HS-27A (cell line): Measurements from ENCODE around the gene SH3BGRL3.

Experiments used
- DNase-seq: peaks from one replicate; pipeline ENCODE4 v3.0.0-alpha.2; 2012; ENCODE audit warnings: low read depth, missing footprints

SH3BGRL3 gene

GRCh38 chr1:26277719-26278118 is 2.2 kb upstream of the SH3BGRL3 start:
- DNase-seq = no peak

- DNase-seq = peak; percentile 73
These were observed 1.6 kb upstream of the SH3BGRL3 start for GRCh38 chr1:26278303-26278702.

DNA sequence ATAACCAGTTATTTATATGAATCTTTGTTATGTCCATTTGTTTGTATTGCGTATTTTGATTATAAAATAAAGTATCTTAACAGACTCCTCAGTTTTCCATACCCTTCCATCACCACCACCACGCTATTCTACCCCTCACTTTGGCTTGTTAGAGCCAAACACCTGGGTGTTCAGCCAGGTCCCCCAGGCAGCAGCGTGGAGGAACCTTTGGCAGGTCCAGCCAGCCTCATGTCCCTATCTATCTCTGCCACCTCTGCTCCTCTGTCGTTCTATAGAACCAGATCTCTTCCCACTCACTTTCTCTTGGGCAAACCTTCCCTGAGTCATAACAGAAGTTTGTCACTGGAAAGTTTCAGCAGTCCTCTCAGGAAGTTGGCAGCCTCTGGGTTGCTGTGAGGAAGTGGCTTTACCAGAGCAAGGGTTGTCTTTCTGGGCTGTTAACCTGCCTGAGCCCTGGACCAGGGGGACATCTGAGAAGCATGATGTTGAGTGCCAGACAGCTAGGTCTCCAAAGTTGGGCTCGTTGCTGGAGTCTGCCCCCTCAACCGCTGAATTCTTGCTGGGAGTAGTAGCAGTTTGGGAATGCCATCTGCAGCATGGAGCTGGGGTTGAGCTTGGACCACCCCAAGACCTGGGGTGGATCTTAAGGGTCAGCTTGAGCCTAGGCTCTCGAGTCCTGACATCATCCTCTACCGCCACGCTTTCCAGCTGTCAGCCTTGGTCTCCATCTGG is 996 bp upstream of the SH3BGRL3 start:
- DNase-seq = peak; percentile 56

DNA sequence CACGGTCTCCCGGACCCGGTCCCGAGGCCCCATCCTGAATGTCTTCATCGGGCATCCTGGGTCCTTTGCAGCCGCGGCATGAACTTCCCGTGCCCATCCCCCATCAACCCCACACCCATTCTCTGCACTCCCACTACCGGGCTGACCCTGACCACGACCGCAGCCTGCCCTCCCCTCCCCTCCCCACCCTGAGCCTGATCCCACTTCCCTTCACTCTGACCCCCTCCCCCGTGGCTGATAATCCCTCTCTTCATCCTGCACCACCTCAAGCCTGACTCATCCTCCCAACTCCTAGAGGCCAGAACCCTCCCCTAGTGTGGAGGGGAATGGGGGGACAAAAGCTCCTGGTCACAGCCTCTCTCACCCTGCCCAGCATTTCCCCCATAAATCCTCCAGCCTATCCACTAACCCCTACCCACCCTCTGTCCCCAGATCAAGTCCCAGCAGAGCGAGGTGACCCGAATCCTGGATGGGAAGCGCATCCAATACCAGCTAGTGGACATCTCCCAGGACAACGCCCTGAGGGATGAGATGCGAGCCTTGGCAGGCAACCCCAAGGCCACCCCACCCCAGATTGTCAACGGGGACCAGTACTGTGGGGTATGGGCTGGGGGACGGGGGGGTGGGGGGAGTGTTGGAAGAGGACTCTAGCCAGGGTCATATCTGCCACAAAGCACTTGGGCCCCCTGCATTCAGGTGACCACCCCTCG is 602 bp downstream of the SH3BGRL3 start:
- peak; percentile 71 for DNase-seq

DNA sequence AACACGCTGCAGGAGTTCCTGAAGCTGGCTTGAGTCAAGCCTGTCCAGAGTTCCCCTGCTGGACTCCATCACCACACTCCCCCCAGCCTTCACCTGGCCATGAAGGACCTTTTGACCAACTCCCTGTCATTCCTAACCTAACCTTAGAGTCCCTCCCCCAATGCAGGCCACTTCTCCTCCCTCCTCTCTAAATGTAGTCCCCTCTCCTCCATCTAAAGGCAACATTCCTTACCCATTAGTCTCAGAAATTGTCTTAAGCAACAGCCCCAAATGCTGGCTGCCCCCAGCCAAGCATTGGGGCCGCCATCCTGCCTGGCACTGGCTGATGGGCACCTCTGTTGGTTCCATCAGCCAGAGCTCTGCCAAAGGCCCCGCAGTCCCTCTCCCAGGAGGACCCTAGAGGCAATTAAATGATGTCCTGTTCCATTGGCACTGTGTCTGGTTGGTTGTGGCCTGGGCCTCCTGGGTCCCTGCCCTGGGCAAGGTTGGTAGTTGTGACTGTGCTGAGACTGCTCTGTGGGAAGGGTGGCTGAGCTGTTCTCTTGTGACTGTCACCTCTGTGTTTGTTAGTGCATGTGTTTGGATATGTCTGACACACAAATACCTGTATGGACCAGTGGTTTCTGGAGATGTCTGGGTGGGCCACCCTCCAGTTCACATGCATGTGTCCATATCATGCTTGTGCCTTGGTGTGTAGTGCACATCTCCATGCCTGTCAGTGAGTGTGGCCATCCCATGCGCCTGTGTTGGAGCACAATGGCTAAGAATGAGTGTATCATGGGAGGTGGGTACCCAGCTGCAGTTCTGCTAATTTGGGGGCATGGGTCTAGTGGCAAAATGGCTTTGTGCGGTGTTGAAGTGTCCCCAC is 1.4 kb downstream of the SH3BGRL3 start:
- DNase-seq = no peak

GRCh38 chr1:26281971-26282370 is 2.1 kb downstream of the SH3BGRL3 start:
- no peak for DNase-seq

DNA sequence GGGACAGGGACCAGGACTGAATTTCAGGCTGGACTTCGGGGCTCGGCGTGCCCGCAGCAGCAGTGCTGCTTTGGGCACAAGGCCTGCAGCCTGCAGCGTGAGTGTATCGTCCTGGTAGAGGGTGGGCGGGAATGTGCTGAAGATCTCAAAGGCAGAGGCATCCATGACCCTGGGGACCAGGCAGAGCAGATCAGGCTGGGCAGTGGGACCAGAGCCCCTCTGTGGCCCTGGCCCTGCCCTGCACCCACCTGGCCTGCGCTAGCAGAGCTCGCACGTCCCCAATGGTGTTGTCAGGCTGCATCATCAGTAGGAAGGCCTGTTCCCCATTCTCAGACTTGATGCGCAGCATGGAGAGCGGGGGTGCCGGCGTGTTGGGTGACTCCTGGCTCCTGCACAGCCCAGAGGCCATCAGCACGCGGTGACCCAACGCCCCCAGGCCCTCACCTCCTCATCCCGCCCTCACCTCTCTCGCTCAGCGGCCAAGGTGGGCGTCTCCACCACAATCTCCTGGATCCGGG is 2.6 kb downstream of the SH3BGRL3 start:
- no peak for DNase-seq

DNA sequence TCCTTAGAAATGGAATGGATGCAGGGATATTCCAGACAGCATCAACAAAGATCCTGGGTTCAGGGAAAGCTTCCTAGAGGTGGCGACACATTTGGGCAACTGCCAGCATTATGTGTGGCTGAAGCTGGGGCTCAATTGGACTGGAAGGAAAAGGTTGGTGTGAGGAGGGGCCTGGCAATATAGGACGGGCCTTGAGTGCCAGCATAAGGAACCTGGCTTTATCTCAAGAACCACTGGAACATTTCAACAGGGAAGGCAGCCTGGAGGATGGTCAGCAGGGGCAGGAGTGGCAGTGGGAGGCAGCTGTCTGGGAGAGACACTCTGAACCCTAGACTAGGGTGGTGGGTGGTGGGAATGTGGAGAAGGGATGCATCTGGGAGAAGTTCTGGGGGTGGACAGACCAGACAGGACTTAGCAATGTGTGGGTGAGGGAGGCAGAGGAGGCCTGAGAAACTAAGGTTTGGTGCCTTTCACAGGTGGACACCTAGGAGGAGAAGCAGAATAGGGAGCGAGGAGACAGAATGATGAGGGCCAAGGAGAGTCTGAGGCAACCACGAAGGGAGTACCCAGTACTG is 3.5 kb downstream of the SH3BGRL3 start:
- no peak for DNase-seq

DNA sequence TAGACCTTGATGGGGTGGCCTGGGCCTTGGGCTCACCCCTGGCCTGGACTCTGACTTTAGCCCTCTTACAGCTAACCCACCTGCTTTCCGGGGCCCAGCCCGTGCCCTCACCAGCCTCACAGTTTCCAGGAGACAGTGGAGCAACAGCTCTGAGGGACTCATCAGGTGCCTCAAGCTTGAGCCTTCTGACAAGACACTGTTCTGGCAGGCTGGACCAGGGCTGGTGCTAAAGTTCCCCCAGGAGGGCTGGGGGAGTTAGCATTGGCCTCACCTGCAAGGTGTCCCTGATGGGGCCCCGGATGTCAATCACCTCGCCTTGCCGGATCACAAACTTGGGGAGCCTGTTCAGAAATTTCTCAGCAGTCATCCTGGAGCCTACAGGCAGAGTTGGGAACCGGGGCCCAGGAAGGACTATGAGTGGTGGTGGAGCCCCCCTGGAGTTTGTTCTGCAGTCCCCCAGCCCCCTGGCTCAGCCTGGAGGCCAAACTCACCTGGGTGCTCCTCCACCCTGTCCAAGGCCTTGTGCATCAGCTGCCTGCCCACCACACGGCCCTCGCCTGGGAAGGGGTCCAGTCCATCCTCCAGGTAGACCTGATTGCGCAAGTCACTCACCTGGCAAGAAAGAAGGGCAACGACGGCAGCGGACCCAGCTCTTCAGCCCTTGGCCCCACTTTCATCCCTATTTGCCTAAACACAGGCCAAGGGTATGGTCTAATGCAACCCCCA is 4.1 kb downstream of the SH3BGRL3 start:
- no peak for DNase-seq

- peak; percentile 98 for DNase-seq
These were observed 4.9 kb downstream of the SH3BGRL3 start for GRCh38 chr1:26284597-26285347.

- no peak for DNase-seq
These were observed 5.6 kb downstream of the SH3BGRL3 start for GRCh38 chr1:26285366-26286063.

GRCh38 chr1:26286064-26286416 is 6.2 kb downstream of the SH3BGRL3 start:
- no peak for DNase-seq

DNA sequence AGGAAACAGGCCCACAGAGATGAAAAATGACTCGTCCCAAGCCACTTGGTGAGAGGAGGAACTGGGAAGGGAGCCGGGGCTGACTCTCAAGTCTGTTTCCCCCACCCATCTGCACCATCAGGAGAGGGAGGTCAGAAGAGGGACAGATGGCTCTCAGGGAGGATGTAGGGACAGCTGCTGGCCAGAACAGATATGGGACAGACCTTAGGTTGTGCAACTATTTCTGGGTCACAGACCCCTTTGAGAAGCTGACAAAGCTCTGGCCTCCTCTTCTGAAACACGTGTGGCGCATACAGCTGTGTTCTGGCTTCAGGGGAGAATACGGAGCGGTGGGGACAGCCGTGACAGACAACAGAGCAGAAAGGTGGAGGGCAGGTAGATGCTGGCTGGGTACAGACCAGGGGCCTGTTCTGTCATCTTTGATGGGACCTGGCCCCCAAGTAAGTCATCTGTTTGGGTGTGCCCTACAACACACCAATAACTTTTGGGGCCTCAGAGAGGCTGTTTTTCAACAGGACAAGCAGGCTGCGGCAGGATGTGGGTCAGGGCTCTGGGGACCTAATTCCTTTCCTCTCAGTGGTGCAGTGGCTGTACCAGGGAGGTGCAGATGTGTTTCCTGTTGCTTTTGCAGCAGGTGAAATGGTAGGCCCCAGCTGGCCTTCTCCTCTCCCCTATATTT is 7.3 kb downstream of the SH3BGRL3 start:
- no peak for DNase-seq

GRCh38 chr1:26287811-26288210 is 7.9 kb downstream of the SH3BGRL3 start:
- no peak for DNase-seq

- DNase-seq = no peak
These were observed 8.5 kb downstream of the SH3BGRL3 start for GRCh38 chr1:26288311-26288941.

GRCh38 chr1:26289158-26290059 is 9.5 kb downstream of the SH3BGRL3 start:
- DNase-seq = no peak

DNA sequence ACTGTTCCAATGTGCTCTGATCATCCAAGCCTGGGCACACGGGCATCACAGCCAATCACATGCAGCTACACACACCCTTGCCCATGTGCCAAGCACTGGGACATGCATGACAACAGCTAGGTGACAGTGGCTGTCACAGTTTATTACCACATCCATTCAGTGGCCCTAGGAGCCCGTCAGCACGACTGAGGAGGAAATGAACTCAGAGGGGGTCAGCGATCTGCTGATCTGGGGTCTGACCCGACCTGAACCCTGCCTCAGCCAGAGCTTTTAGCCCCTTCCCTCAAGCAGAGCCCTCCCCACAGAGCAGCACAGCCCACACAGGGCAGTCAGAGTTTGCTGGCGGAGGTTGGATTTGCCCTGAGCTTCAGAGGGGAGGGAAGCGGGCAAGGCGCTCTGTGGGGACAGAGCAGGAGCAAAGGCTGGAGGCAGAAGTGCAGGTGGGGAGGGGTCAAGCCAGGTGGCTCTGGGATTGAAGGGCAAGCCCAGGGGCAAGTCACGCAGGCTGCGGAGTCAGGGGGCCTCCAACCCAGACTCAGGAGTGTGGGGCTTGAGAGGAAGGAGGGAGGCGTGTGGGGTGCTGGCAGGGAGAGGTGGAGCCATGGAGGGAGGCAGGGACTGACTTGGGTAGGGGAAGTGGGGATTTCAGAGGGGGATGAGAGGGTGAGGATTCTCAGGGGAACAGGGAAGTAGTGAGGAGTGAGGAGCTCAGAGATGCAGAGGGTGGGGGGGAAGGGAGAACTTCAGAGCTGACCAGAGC is 10.4 kb downstream of the SH3BGRL3 start:
- DNase-seq = no peak
